Measurements from ENCODE around the gene GDF11. TPM values are rescaled to one million over a fixed set of nuclear protein-coding genes. Genes with fewer than 3 reads are reported as not detected.

Gene GDF11
- total RNA-seq, 2 donors from 2014 or later: 3.0 to 9.7 TPM

GRCh38 chr12:55696141-55696540 is 46.8 kb upstream of the GDF11 start:
- no peak for ATAC-seq (ENCODE audit: insufficient number of reproducible peaks, low FRiP score, low read depth)
- Histone ChIP-seq H3K27me3 (replicated peaks; ENCODE audit: insufficient read depth) (no peaks in the 10 kb centered on the region), H3K9me3 (no peaks in the 10 kb centered on the region), H3K36me3 (peaks cover 78% of the 10 kb centered on the region), H3K4me3 (no peak overlapping the region), H3K4me1 (ENCODE audit: control insufficient read depth in 1 of 2, low read depth in 2 of 2) (peaks cover 11 to 14% of the 10 kb centered on the region in 2 donors), H3K27ac (peak overlapping the region in 1 of 2 donors; percentile 17)
- DNase-seq (ENCODE audit: low spot score): no peak
- no peak for TF ChIP-seq CTCF (IDR thresholded peaks at IDR 0.05)

- DNase-seq (ENCODE audit: low spot score): no peak
- no peak for TF ChIP-seq CTCF (IDR thresholded peaks at IDR 0.05)
- peaks cover 14 to 22% of the 10 kb centered on the region in 2 donors for H3K4me1 ChIP-seq (ENCODE audit: control insufficient read depth in 1 of 2, low read depth in 2 of 2)
Observed at GRCh38 chr12:55696796-55697462, 46.0 kb upstream of the GDF11 start.

GRCh38 chr12:55697686-55698085 is 45.2 kb upstream of the GDF11 start:
- H3K27me3 ChIP-seq (replicated peaks; ENCODE audit: insufficient read depth): no peaks in the 10 kb centered on the region
- no peaks in the 10 kb centered on the region for H3K9me3 ChIP-seq
- no peak for DNase-seq (ENCODE audit: low spot score)
- no peak for ATAC-seq (ENCODE audit: insufficient number of reproducible peaks, low FRiP score, low read depth)
- peaks cover 66% of the 10 kb centered on the region for H3K36me3 ChIP-seq
- TF ChIP-seq CTCF (IDR thresholded peaks at IDR 0.05): no peak
- no peak overlapping the region for H3K4me3 ChIP-seq
- peaks cover 14 to 30% of the 10 kb centered on the region in 2 donors for H3K4me1 ChIP-seq (ENCODE audit: control insufficient read depth in 1 of 2, low read depth in 2 of 2)
- no peak overlapping the region for H3K27ac ChIP-seq

More at GRCh38 chr12:55696796-55697462, 46.0 kb upstream of the GDF11 start:
- no peaks in the 10 kb centered on the region for H3K27me3 ChIP-seq (replicated peaks; ENCODE audit: insufficient read depth)
- no peak for ATAC-seq (ENCODE audit: insufficient number of reproducible peaks, low FRiP score, low read depth)
- H3K9me3 ChIP-seq: no peaks in the 10 kb centered on the region
- peaks cover 73% of the 10 kb centered on the region for H3K36me3 ChIP-seq
- H3K27ac ChIP-seq: no peak overlapping the region
- H3K4me3 ChIP-seq: no peak overlapping the region

- Histone ChIP-seq H3K27ac (peak overlapping the region; percentile 25 to 38), H3K36me3 (peaks cover 59% of the 10 kb centered on the region)
Observed at GRCh38 chr12:55698241-55698955, 44.5 kb upstream of the GDF11 start.

More at GRCh38 chr12:55698241-55698955, 44.5 kb upstream of the GDF11 start:
- TF ChIP-seq CTCF (IDR thresholded peaks at IDR 0.05): no peak
- Histone ChIP-seq H3K9me3 (no peaks in the 10 kb centered on the region), H3K4me1 (ENCODE audit: control insufficient read depth in 1 of 2, low read depth in 2 of 2) (peaks cover 14 to 36% of the 10 kb centered on the region in 2 donors), H3K27me3 (replicated peaks; ENCODE audit: insufficient read depth) (no peaks in the 10 kb centered on the region), H3K4me3 (no peak overlapping the region)
- DNase-seq (ENCODE audit: low spot score) (no peak), ATAC-seq (ENCODE audit: insufficient number of reproducible peaks, low FRiP score, low read depth) (no peak)
